Endometrium (tissue), 2 donors: ENCODE data around the gene PHKA2.

Experiments
- FAIRE-seq: peaks from 2 replicates; lab custom pipeline; 2012; peaks lifted over from hg19 to GRCh38; lab: Jason Lieb, UNC
- donor health status: control.
- donor health status: control.

PHKA2 gene

GRCh38 chrX:18887177-18887824 lies 96.6 kb downstream of the PHKA2 start:
- FAIRE-seq, result no peak

GRCh38 chrX:18886344-18887161 lies 97.4 kb downstream of the PHKA2 start:
- no peak for FAIRE-seq

- no peak for FAIRE-seq
Measured at GRCh38 chrX:18886005-18886343, 97.9 kb downstream of the PHKA2 start.

- no peak for FAIRE-seq
Measured at GRCh38 chrX:18885328-18886004, 98.4 kb downstream of the PHKA2 start.

- FAIRE-seq, result no peak
Measured at GRCh38 chrX:18884916-18885315, 99.0 kb downstream of the PHKA2 start.

GRCh38 chrX:18883961-18884765 lies 99.8 kb downstream of the PHKA2 start:
- no peak for FAIRE-seq

- no peak for FAIRE-seq
Measured at GRCh38 chrX:18883234-18883960, 100.5 kb downstream of the PHKA2 start.

GRCh38 chrX:18879144-18879543 lies 104.8 kb downstream of the PHKA2 start:
- no peak for FAIRE-seq

- no peak for FAIRE-seq
Measured at GRCh38 chrX:18877469-18877868, 106.4 kb downstream of the PHKA2 start.

GRCh38 chrX:18875256-18875878 lies 108.5 kb downstream of the PHKA2 start:
- FAIRE-seq, result no peak

- no peak for FAIRE-seq
Measured at GRCh38 chrX:18874560-18875255, 109.2 kb downstream of the PHKA2 start.

- no peak for FAIRE-seq
Measured at GRCh38 chrX:18873836-18874235, 110.1 kb downstream of the PHKA2 start.

GRCh38 chrX:18873189-18873791 lies 110.6 kb downstream of the PHKA2 start:
- FAIRE-seq, result no peak

GRCh38 chrX:18872621-18873020 lies 111.3 kb downstream of the PHKA2 start:
- no peak for FAIRE-seq

GRCh38 chrX:18871970-18872369 lies 111.9 kb downstream of the PHKA2 start:
- FAIRE-seq, result no peak

- FAIRE-seq, result no peak
Measured at GRCh38 chrX:18871161-18871890, 112.6 kb downstream of the PHKA2 start.

GRCh38 chrX:18864390-18864920 lies 119.5 kb downstream of the PHKA2 start:
- FAIRE-seq, result no peak

- no peak for FAIRE-seq
Measured at GRCh38 chrX:18861511-18861910, 122.4 kb downstream of the PHKA2 start.

- FAIRE-seq, result no peak
Measured at GRCh38 chrX:18856645-18856997, 127.3 kb downstream of the PHKA2 start.
